SW 1271 (cell line): ENCODE measurements around the gene TMEM208.

Experiments
- DNase-seq, 2 experiments: peaks; one replicate each; lab custom pipeline; 2025; lab: John Stamatoyannopoulos, UW

Gene TMEM208

DNA sequence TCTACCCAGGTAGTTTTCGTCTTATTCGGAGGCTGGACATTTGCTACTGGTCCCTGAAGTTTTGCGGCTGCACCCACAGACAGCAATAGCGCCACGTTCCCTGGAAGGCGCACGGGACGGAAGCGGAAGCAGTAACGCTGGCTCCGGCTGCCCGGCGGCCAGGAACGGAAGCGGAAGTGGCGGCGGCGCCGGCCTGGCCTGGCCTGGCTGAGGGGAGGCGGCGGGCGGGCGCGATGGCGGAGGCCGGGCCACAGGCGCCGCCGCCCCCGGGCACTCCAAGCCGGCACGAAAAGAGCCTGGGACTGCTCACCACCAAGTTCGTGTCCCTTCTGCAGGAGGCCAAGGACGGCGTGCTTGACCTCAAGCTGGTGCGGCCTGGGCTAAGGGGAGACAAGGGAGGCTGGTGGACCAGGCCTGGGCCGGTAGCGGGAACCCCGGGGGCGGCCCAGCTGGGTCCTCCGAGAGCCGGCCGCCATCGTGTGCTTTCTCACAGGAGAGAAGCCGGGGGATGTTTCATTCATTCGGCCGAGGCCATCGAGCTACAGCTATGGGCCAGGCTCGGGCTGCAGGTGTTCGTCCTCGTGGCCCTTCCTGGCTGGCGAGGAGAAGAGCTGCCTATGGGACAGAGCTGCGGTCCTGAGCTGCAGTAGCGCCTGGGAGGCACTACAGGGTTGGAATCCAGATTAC is 34.8 kb upstream of the TMEM208 start, which contains the start of gene E2F4:
Gene E2F4 (plus strand): TSS at position 161 of the 687 bp plus-strand sequence. CDS start 73 bp downstream, at position 234.
- DNase-seq: peak; percentile 78 to 87

DNA sequence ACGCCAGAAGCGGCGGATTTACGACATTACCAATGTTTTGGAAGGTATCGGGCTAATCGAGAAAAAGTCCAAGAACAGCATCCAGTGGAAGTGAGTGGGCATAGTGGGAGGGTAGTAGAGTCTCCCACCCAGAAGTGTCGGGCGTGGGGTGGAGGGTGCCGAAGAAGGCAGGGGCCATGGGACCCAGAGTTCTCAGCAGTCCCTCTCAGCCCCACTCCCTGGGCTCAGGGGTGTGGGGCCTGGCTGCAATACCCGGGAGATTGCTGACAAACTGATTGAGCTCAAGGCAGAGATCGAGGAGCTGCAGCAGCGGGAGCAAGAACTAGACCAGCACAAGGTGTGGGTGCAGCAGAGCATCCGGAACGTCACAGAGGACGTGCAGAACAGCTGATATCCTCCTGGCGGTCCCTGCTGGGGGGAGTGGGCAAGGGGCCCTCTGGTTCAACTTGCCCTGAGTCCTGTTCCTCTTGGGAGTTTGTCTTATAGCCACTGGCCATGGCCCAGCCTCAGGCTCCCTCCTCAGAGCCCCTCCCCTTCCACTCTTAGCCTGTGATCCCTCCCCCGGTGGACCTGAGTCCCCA is 34.1 kb upstream of the TMEM208 start:
- no peak for DNase-seq

DNA sequence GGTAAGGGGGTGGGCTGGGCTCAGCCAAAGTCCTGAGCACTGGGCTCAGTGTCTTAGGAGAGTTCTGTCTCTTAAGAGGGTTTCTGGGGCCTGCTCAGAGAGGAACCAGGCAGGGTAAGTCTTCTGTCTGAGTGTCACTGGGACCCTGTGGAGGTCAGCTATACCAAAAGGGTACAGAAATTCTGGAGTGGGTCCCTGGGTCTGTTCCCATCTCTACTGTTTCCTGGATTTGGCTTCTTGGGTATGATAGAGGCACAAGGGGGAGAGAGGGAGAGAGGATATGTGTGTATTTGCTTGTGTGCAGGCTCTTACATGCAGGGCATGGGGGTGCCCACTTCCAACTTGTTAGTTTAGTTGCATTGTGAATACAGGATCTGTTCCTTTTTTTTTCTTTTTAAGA is 33.4 kb upstream of the TMEM208 start:
- no peak for DNase-seq

DNA sequence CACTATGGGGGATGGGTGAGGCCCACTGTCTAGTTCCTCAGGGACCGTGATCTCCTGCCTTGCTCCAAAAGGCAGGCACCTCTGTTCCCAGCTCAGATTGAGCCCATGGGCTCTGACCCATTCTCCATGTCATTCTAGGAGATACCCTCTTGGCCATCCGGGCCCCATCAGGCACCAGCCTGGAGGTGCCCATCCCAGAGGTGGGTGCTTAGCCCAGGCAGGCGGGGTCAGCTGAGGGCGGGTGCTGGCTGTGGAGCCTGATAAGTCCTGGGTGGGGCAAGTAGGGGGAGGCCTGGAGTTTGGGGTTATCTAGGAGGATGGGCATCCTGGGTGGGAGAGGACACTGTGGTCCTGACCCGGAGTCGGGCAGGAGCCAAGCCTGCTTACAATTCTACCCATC is 32.7 kb upstream of the TMEM208 start:
- DNase-seq: no peak

DNA sequence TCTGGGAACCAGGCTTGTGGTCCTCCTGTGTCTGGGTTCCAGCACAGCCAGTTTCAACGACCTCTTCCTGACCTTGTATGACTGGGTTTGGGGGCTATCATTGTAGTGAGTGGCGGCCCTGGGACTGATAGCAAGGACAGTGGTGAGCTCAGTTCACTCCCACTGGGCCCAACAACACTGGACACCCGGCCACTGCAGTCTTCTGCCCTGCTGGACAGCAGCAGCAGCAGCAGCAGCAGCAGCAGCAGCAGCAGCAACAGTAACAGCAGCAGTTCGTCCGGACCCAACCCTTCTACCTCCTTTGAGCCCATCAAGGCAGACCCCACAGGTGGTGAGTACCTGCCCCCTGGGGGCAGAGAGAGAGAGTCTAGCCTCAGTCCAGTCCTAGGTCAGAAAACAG is 31.3 kb upstream of the TMEM208 start:
- DNase-seq: no peak

DNA sequence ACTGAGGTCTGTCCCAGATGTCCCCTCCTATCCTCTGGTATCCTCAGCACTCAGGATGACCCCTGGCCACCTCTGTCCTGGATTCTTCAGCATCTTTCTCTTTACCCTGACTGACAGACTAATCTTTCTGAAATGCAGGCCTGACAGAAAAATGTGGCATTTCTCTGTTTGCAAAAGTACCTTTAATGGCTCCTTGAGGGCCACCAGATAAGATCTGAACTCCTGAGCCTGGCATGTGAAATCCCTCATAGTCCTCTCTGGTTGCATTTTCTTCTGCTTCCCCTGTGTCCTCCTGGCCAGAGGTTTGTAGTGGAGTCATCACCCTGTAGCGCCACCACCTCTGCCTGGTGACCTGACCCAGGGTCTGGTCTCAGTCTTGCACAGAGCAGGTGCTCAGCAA is 30.0 kb upstream of the TMEM208 start:
- DNase-seq: no peak

DNA sequence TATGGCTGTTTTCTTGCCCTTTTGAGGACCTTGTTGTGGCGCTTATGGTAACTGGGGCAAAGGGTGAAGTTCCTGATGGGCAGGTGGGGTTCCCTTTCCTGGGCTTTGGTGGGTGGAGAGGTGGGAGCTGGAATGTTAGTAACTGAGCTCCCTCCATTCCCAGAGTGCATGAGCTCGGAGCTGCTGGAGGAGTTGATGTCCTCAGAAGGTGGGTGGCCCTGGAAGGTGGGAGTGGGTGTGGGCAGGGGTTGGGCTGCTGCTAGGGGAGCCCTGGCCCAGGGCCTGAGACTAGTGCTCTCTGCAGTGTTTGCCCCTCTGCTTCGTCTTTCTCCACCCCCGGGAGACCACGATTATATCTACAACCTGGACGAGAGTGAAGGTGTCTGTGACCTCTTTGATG is 29.2 kb upstream of the TMEM208 start:
- DNase-seq: no peak

DNA sequence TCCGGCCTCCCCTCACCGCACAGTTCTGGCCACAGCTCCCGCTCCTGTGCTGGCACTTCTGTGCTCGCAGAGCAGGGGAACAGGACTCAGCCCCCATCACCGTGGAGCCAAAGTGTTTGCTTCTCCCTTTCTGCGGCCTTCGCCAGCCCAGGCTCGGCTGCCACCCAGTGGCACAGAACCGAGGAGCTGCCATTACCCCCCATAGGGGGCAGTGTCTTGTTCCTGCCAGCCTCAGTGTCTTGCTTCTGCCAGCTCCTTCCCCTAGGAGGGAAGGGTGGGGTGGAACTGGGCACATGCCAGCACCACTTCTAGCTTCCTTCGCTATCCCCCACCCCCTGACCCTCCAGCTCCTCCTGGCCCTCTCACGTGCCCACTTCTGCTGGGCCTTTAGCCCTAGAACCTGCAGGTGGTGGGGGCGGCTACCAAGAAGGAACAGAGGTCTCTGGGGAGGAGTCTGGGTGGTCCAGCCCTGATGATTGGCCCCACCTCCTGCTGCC is 28.6 kb upstream of the TMEM208 start:
- DNase-seq: peak in 1 of 2 experiments; percentile 35

DNA sequence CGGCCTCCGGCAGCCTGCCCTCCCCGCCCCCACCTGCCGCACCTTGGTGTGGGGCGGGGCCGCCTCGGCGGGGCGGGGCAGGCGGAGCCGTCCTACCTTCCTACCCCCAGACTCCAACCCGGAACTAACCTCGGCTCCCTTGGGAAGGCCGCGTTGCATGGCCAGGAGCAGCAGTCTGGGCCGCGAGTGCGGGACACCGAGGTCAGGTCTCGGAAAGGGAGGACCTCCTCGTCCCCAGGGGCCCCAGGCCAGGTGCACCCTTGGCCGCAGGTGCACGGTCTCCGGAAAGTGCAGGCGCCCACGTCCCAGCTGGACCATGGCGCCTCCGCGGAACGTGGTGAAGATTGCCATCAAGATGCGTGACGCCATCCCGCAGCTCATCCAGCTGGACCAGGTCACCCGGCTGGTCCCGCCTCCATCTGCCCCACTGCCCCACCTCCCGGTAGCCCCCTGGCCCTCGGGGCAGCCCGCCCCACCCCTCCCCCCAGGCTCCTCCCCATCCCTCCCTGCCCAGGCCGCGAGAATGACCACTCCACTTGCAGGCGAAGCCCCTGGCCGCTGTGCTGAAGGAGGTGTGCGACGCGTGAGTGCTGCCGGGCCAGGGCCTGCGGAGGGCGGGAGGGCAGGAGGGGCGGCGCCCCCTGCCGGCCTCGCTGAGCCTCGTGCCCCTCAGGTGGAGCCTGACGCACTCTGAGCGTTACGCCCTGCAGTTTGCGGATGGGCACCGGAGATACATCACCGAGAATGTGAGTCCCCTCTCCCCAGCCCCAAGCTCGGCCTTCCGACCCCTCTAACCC is 27.7 kb upstream of the TMEM208 start, which contains the start of gene ELMO3:
Gene ELMO3 (plus strand): TSS at position 121 of the 797 bp plus-strand sequence. CDS start 196 bp downstream, at position 317.
- DNase-seq: no peak

DNA sequence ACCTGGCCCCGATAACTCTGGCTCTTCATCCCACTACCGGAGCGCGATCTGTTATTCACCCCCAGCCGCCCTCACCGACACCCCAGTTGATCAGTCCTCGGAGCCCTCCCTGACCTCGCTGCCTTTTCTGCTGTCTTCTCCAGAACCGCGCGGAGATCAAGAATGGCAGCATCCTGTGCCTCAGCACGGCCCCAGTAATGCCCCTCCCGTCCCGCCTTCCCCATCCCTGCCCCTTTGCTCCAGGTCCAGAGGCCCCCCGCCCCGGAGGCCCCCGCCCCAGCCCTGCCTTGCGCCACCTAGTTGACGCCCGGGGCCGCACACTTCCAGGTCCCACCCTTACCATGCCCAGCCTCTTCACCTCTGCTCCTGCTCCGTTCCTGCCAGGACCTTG is 27.1 kb upstream of the TMEM208 start:
- no peak for DNase-seq

DNA sequence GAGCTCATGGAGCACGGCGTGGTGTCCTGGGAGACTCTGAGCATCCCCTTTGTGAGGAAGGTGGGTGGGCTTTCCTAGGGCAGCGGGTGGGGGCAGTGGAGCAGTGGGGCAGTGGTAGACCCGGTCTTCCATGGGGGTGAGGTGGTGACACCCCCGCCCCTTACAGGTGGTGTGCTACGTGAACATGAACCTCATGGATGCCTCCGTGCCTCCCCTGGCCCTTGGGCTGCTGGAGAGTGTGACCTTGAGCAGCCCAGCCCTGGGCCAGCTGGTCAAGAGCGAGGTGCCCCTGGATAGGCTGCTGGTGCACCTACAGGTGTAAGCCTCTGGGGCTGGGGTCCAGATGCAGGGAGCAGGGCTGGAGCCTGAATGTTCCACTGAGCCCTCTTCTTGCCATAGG is 26.4 kb upstream of the TMEM208 start:
- DNase-seq: no peak

DNA sequence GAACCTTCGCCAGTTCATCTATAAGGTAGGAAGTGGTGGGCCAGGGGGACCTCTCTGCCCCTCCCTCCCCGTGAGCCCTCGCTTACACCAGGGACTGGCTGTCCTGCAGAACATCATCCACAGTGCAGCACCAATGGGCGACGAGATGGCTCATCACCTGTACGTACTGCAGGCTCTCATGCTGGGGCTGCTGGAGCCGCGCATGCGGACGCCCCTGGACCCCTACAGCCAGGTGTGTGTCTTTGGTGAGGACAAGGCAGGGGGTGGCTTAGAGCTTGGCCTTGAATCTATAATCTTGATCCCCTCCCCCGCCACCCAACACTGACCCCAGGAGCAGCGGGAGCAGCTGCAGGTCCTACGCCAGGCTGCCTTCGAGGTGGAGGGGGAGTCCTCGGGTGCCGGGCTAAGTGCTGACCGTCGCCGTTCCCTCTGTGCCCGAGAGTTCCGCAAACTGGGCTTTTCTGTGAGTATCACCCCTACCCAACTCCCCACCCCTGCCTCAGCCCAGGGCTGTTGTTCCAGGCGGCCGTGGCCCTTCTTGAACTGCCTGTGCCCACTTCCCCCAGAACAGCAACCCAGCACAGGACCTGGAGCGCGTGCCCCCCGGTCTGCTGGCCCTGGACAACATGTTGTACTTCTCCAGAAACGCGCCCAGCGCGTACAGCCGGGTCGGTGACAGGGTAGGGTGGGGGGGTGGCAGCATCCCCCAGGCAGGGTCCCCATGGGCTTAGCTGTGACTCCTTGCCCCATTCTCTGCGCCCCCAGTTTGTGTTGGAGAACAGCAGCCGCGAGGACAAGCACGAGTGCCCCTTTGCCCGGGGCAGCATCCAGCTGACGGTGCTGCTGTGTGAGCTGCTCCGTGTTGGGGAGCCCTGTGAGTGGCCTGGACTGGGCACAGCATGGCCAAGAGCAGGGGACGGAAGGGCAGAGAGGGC is 25.3 kb upstream of the TMEM208 start:
- no peak for DNase-seq

DNA sequence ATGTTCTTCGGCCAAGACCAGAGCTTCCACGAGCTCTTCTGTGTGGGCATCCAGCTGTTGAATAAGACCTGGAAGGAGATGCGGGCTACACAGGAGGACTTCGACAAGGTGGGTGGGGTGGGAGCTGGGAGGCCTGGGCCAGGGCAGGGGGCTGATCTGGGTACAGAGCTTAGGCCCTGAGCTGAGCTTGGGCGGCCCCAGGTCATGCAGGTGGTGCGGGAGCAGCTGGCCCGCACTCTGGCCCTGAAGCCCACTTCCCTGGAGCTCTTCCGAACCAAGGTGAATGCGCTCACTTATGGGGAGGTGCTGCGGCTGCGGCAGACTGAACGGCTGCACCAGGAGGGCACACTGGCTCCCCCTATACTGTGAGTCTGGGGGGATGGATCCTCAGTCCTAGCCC is 24.5 kb upstream of the TMEM208 start:
- no peak for DNase-seq

DNA sequence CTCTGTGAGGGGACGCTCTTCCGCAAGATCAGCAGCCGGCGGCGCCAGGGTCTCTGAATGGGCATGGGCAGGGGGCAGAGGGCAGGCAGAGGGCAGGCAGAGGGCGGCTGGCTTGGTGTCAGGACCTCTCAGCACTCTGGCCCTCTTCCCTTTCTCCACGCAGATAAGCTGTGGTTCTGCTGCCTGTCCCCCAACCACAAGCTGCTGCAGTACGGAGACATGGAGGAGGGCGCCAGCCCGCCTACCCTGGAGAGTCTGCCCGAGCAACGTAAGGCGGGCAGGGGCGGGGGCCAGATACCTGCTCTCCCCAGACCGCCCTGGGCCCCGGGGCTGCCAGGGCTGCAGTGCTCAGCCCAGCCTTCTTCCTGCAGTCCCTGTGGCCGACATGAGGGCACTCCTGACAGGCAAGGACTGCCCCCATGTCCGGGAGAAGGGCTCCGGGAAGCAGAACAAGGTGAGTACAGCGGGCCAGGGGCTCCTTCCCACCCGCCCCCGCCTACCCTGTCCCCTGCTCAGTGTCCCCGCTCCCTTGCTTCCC is 23.9 kb upstream of the TMEM208 start:
- no peak for DNase-seq

DNA sequence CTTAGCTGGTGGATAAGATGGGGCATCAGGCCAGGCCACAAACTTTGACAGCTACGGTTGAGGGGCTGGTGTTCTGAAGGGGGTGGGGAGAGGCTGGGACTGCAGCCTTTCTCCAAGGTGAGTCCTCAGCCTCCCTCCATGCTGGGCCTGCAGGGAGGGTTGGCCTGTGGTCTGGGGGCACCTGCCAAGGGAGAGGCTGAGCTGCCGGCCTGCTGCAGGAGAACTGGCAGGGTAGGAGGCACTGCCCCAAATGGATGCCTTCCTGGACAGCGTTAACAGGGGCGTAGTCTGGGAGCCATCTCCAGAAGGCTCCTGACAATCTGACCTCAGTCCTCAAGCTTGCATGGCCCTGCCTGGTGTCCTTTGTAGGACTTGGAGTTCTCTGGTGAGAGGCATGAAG is 22.9 kb upstream of the TMEM208 start:
- no peak for DNase-seq

DNA sequence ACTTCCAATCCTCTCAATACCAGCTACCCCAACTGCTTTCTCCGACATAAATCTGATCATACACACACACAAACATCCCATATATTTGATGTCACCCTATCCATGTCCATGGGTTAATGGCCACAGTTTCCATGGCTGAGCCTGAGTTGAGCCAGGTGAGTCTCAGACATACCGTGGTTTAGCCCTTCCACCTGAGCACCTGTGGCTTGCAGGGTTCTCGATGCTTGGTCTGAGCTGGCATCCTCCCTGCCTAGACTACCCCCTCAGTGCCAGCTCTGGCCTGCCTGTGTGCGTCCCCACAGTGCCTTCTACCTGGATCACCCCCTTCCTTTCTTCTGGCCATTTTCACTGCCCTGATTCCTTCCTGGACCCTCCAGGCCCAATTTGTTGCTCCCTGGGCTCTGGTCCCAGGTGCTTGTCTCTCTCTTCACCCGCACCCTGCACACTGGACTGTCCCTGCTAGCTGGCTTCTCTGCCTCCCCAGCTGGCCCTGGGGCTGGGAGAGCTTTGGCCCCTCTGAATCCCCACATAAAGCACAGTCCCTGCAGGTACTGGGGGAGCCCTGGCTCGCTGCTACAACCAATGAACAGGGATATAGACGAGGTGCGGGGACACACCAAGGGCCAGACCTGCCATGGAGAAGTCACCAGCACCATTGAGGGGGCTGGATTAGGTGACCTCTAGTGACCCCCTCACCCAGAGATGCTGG is 20.6 kb upstream of the TMEM208 start:
- DNase-seq: no peak

DNA sequence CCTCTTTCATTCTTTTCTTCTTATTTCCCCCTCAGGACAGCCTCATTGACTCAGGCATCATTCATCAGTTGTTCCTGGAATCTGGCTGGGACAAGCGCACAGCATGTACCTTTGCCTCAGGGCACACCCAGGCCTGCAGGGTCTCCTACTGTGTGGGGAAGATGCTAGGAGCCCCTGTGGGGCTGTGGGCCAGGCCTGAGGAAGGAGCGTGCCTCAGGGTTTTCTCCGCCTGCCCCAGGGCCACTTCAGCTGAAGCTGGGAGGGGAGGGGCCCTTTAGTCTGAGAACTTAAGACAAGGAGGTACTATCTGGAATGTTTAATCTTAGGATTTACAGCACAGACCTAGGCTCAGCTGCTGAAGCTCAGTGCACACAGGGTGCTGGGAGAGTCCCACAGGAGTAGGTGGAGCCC is 20.1 kb upstream of the TMEM208 start:
- no peak for DNase-seq

DNA sequence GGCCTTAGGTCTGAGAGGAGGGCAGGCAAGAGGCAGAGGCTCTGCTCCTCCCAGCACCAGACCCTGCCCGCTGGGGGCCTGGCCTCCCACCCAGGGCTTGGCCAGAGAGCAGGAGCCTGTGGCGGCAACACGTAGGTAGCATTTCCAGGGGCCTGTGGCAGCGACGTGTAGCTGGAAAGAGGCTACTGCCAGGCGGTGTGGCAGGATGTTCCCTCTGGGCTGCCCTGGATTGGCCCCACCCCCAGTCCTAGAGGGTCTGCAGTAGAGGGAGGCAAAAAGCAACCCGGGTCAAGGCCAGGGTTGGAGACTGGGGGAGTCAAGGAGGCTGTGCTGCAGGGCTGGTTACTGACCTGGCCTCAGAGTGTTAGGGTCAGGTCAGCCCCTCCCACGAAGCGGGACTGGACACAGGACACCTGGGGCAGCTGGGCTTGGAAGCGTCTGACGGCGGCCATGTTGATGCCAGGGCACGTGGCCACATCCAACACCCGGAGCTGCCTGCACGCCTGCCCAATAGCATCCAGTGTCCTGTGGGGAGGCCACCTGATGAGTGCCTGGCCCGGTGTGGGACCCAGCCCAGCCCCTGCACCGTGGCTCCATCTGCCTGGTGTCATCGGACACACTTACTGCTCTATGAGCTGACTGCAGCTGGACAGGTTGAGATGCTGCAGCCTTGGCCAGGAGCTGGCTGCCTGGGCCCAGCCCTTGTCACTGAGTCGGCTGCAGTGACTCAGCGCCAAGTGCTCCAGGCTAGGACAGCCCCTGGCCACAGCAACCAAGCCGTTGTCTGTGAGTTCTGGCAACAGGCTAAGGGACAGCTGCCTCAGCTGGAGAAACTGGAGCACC is 19.5 kb upstream of the TMEM208 start:
- DNase-seq: no peak

DNA sequence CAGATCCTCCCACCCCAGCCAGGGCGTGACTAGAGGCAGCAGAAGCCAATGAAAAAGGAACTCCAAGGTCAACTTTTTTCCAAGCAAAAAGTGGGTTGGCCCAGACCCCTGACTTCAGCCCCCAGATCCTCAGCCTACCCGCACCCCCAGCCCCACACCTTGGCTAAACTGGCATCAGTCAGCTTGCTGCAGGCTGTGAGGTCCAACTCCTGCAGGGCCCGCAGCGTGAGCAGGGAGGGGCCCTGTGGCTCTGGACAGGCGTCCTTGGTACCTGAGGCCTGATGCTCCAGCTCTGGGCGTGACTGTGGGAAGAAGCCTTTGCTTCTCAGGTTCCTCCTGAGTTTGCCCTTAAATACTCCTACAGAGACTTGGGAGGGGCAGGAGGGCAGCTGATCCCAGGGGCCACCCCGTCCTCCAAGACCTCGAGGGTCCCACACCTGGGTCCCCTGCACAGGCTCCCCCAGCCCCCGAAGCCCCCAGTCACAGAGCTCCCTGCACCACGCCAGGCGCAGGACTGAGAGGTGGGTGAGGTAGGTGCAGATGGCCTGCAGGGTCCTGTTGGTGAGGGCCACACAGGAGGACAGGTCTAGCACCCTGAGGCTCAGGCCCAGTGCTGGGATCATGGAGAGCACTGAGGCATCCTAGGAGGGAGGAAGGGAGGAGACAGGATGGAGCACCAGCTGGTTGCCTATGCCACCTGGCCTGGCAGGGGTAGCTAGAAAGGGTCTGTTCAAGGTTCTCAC is 18.6 kb upstream of the TMEM208 start:
- no peak for DNase-seq
